GM19035 (cell line): Measurements from ENCODE around the gene FAM72B.
A peak's percentile ranks its signal among the peaks of the same experiment; 100 is the strongest.
"Not testable (repeated sequence)": the region's sequence is repeated elsewhere in the genome, so short reads cannot be mapped to it uniquely, and the experiment has no call there.

Experiments
- ATAC-seq: cut with Tn5 transposase; IDR thresholded peaks from one replicate; pipeline ENCODE4 v1.9.1; 2021; ENCODE audit not compliant: unreplicated experiment

Gene FAM72B

DNA sequence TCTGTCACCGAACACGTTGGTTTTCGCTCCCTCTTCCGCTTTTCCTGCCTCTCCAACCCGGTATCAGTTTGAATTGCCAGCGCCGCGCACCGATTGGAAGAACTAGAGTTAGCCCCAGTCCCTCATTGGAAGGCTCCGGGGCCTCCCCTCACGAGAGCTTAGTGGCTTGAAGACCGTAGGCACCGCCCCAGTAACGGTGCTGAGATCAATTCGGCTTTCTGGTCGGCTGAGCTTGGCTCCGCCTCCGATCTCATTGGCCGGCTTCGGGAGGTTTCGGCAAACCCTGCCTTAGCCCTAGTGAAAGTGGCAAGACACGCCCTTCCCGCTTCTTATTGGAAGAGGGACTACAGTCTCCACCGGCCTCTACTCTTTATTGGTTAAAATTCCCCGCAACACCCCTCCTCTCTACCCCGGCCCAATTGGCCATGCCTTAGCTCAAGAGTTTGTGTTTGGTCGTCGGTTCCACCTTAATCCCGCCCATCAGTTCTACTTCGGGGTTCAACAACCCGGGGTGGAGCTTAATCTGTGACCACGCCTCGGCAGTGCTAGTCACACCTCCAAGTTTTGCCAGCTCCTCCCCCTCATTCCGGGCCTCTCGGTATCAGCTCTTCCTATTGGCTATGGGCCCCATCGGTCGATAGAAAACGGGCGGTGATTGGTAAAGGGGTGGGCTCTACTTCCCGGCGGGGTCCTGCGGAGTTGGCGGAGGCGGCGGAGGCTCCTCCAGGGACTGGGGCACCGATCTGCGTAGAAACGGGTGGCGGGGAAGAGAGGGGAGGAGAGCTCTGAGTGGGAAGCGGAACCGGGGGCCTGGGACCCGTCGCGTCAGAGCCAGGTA, at the start of gene FAM72B, which contains the start of gene SRGAP2C:
Gene FAM72B (minus strand): TSS at position 51 of the 838 bp plus-strand sequence. CDS start 851 bp downstream, outside the sequence.
Gene SRGAP2C (plus strand): TSS at position 686 of the 838 bp plus-strand sequence. CDS start 2,472 bp downstream, outside the sequence.
- peak; percentile 84 for ATAC-seq

DNA sequence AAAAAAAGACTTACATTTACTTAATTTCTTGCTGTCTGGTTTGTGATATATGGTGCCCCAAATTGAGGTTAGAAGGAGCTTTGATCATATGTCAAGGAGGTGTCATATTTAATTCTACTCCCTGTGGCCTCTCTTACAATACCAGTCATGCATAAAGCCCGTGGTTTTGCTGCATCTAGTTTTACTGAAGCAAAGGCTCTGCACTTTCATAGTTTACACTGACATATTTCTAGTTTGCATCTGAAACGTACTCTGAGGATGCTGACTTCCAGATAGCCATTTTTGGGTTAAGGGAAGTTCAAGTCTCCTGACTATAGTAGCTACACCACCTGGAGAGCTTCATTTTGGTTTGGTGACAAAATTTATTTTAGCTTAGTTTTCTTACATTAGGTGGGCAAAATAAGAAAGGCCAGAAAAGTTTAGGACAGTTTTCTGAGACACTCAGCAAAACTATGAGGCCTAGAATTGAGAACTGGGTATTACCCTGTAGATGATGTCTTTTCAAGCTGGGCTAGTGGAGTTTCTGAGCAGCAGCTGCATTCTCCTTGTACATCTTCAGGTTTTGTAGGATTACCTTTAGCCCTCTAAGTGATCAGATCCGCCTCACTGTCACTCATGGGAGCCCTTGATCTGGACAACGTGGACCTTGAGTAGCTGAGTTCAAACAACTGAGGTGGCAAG, 48.4 kb upstream of the FAM72B start:
- peak; percentile 49 for ATAC-seq

DNA sequence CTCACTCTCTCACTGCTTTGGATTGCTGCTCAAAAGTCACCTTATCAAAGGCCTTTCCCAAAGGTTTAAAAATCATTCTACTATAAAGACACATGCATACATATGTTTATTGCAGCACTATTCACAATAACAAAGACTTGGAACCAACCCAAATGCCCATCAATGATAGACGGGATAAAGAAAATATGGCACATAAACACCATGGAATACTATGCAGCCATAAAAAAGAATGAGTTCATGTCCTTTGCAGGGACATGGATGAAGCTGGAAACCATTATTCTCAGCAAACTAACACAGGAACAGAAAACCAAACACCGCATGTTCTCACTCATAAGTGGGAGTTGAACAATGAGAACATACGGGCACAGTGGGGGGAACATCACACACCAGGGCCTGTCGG, 46.5 kb upstream of the FAM72B start:
- ATAC-seq, result not testable (repeated sequence)

DNA sequence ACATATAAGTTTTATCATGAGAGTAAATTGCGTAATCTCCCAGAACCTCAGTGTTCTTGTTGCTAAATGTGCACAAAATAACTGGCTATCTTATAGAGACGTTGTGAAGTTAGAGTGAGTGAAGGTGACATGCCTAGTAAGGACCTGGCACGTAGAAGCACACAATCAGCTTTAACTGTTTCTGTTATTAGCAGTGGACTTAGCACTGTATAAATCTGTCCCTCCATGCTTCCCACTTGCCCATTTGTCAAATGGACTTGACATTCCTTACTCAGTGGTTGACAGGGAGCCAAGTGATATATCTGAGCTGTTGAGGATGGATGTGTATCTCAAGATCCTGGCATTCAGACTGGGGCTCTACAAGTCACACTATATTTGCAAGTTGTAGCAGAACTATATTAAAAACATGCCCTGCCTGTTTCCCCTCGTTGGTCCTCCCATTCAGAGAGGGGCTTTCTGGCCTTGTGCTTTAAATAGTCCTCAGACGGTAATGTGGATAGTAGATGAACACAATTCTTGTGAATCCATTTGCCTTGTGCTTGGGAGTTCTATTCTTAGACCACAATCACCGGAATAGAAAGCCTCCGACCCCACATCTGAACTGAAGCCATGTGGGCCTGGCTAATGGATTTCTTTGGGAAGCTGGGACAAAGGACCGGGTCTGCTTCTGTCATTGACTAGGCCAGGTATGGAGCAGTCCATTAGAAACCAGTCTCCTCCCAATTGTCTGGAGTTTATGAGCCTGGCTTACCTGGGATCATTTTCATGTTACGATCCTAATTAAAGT, 43.6 kb upstream of the FAM72B start:
- not testable (repeated sequence) for ATAC-seq

DNA sequence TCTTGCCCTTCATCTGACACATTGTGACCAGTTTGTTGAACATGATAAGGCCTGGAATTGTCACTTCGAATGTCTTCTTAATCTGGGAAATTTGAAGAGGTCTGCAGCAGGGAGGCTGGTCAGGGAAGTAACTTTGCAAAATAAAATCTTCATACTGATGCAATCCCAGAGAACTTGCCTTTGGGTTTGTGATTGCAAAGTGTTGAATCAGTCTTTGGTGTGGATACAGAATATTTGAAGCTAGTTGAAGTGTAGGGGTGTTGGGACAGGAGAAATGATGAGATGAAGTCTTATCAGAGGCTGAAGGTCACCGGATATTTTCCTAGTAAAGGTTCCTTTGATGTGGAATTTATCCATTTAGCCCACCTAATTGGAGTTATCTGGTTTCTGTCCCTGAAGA, 42.8 kb upstream of the FAM72B start:
- not testable (repeated sequence) for ATAC-seq

DNA sequence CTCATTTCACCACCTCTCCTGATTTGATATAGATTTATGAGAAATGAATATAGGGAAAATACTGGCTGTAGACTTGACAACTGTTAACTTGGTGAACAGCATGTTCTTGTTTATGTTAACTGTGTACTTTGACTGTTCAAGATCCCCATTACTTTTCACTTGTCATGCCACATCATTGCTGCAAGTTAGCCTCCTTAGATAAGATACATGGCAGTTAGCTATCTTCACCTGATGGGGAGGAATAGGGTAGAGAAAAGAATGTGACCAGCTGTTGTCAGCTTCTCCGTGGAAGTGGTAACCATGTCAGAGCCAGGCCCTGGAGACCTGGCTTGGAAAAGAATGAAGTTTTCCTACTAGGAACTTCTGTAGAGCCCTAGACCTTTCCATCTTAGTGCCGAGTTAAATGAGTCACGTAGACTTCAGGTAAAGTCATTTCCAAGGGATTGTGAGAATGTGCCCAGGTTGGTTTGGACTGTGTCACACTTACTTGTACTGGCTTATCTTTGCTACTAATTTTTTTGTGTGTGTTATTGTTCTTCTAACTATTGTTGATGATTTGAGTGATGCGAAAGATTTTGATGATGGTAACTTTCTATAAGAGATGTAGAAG, 42.3 kb upstream of the FAM72B start:
- not testable (repeated sequence) for ATAC-seq

DNA sequence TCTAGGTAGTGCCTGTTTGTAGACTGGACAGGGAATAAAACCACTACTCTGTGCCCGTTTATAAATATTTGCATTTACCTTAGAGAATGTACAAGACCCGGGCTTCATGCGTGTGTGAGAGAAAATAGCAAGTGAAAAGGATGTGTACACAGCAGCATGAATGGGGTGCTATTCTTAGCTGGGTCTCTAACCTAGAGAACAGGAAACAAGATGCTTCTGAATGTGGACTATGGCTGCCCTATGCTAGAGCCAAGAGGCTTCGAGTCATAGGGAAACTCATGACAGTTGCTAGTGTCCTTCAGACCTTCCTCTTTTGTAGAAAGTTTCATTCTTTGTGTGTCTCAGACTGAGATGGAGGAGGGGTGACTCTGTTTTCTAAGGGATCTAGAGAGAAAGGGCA, 40.6 kb upstream of the FAM72B start:
- peak; percentile 98 for ATAC-seq

DNA sequence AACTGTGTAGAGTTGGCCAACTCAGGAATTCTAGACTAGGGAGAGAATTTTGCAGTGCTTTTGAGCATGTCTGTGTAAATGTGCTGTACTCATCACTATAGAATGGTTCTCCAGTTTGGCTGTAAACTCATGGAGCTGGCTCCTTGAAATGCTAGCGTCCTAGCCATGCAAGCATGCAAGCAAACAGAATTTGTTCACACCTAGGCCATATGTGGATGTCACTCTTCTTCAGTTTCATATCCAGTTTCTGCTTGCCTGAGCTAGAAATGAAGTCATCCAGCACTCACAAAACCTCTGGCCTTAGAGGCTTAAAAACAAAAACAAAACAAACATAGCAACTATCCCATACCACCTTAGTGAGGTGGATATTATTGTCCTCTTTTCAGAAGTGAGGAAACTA, 37.6 kb upstream of the FAM72B start:
- ATAC-seq, result peak; percentile 50

DNA sequence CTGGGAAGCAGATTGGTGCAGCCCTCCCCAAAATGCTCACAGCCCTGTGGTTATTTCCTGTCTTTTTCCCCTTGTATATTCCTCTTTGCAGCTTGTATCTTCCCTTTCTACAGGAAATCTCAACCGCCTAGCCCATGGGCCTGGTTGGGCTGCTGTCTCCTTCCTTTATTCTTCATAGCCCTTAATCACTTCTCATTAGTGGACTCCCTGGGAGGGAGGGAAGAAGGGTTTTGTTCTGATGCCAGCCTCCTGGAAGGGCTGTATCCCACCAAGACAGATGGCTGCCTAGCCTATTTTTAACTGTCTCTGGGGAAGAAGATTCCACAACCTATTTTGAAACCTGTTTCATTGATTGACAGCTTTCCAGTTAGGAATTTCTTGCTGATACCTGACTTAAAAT, 32.5 kb upstream of the FAM72B start:
- not testable (repeated sequence) for ATAC-seq

DNA sequence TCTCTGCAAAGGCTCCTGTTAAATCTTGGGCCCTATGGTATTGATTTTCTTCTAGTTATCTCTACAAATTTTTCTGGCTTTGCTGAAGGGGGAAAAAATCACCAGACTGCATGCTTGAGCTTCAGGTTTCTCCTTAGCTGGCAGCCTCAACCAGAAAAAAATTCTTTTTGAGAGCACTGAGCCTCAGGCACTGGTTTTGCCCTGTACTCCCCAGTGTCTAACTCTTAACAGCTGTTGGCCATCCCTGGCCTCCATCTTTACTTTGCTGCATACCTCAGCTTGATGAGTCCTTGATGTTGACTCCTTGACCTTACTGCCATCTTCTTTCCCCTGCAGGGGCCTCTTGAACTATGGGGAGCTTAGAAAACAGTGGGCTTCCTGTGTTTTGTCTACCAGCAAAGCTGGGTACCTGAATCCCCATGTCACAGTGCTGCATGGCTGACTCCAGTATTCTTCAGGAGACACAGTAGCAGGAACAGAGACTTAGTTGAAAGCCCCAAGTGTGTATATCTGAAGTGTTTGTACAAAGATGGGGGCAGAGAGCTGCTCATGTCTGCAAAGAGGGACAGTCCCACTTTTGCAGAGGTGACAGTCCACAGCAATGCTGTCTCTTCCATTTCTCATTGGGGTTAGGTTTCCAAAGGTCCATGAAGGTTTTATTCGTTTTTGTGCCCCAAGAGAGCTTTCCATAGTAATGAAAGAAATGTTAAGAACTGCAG, 31.7 kb upstream of the FAM72B start:
- ATAC-seq, result not testable (repeated sequence)

DNA sequence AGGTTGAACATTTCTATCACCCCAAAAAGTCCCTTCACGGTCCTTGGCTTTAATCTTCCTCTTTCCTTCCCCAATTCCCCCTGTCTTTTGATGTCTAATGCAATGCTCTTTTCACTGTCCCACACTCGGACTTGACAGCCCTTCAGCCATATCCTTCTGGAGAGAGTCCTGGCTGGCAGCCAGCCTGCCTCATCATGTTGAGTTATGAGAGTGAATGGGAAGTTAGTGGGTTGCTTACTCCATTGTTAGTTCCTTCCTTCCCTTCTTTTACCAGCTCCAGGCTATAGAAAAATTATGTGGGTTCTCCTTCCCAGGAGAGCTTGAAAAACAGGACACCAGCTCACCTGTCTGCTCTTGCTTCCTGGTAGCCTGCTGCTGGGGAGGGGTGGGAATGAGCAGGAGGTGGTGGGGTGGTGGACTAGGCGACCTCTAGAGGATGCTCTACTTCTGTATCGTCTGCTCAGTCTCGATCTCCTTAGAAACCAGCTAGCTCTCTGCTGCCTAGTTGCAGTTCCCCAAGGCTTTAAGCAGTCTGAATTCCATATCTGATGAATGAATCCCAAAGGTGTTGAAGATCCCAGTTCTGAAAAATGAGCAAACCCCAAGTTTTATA, 30.5 kb upstream of the FAM72B start:
- not testable (repeated sequence) for ATAC-seq

DNA sequence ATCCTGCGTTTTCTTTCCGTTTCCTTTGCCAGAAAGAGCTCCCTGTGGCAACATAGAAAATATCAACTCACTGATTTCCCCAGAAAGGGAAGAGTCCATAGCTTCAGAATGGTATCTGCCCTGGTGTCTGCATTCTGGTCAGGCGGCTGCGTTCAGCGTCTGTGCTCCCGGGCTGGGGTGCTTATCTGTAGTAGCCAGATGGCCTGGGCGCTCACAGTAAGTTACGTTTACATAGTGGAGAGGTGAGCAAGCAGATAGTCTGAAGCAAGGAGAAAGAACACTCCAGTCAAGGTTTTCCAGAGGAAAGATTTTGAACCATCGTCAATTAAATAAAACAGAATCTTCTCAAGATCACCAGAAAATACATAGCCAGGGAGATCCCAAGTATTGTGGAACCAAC, 29.4 kb upstream of the FAM72B start:
- not testable (repeated sequence) for ATAC-seq

DNA sequence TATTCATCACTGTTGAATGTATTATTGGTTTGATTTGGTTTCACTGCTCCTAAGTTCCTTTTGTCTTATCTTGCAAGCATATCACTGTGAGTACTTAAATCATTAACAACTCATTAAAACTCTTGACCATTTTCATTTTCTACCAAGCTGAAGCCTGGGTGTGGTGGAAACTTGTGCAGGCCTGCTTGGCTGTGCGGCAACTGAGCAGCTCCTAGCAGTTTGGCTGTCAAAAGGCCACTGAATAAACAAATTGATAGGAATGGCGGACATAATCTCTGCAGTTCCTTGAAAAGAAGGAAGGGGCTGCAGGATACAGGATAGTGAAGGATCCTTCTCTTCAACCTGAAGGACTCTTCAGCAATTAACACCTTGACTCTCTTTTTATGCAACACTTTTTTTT, 26.6 kb upstream of the FAM72B start:
- ATAC-seq, result not testable (repeated sequence)

DNA sequence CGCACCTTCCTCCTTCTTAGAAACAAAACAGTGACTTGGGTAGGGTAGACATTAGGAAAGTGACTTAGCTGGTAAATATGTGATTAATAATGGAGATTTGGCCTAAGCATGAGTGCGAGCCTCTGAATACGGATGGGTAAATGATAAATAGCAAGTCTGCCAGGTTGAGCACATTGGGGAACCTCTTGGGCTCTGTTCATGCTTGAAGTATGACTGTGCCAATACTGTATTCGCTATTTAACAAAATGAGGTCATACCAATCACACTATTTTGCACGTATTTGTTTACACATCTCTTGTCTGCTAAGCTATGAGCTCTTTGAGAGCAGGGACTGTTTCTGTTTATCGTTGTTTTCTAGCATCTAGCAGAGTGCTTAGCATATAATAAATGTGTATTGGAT, 24.2 kb upstream of the FAM72B start:
- not testable (repeated sequence) for ATAC-seq

DNA sequence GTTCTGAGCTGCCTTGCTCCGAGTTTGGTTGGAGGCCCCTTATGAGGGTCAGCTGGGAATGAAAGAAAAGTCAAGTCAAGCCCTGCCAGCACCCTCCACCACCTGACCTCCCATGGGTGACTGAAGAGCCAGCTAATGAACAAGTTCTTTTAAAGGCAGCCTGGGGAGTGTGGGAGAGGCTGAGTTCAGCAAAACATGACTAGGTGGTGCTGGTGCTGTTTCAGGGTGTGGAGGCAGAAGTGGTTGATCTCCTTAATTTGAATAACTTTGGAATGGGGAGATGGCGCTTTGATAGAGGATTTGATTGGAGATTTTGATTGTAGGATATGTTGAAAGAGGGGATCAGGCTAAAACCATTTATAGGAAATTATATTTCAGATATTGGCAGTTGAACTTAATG, 23.2 kb upstream of the FAM72B start:
- ATAC-seq, result not testable (repeated sequence)

DNA sequence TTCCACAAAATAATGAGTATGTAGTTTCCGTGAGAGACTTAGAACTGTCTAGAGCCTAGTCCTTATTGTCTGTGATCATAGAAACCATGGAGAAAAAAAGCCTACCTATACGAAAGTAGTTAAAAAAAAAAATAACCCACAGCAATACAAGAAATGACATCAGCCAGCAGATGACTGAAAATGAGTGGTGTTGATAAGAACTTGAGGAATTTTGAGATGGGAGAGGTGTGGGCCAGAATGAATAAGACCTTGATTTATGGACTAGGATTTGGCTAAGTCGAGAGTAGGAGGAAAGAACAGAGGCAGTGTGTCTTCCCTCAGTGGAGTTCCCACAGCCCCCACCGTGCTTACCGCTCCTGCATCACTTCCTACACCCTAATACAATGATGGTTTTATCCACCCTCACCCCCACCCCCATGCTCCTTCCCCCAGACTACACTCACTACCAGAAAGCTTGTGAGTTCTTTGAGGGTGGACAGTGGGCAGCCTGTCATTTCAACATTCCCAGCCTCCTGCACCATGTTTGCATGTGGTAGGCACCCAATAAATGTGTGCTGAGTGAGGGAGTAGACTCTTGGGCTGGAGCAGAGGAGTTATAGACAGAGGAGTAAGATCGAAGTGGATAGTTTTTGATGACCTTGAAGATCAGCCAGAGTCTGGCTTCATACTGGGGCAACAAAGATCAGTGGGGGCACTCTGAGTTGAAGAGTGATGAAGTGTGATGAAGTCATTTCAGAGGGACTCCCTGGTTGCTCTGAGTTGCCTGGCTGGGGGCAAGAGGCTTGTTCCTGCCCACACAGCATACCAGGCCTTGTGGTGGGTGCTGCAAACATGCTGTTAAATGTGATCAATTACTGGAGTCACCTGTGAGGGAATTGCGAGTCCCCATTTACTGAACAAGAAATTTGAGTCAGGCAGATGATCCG, 21.9 kb upstream of the FAM72B start:
- not testable (repeated sequence) for ATAC-seq

DNA sequence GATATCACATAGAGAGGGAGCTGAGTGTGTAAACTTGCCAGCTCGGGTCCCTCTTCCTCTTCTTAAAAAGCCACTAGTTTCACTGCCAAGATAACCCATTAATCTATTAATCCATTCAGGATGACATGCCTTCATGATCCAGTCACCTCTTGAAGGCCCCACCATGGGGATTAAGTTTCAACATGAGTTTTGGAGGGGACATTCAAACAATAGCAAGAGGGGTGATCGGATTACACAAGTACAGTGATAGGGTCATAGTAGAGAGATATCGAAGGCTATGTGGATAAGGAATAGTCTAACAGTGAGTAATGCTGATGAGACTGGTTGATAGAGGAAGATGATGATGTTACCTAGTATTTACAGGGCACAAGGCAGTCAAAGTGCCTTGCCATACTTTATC, 18.8 kb upstream of the FAM72B start:
- ATAC-seq, result not testable (repeated sequence)
